Stomach (tissue), 4 donors: ENCODE results near the gene DFFB.

Experiments
- CTCF ChIP-seq, 7 experiments: fragments of 450-650 bp in 4 of 7; fragments of 200-600 bp in 3 of 7; sonication (generic) in 3 of 7; IDR thresholded peaks; one replicate each; pipeline ENCODE4 v1.5.1; 2016 to 2019; ENCODE audit warnings: antibody characterized with exemption in 7 of 7, control low read depth in 2 of 7, mild to moderate bottlenecking in 1 of 7
- EP300 ChIP-seq: sonication (generic); formaldehyde crosslinking; IDR thresholded peaks from one replicate; pipeline ENCODE4 v1.6.1; 2017; ENCODE audit warnings: antibody characterized with exemption
- POLR2A ChIP-seq, 4 donors: fragments of 450-650 bp; IDR thresholded peaks; one replicate each; pipeline ENCODE4 v1.6.1; 2016; ENCODE audit warnings: antibody characterized with exemption in 4 of 4, control low read depth in 2 of 4, mild to moderate bottlenecking in 1 of 4, moderate library complexity in 1 of 4
- POLR2AphosphoS5 ChIP-seq, 3 donors: sonication (generic); formaldehyde crosslinking; IDR thresholded peaks; one replicate each; pipeline ENCODE4 v1.6.1; 2016; ENCODE audit warnings: antibody characterized with exemption in 3 of 3

- TF ChIP-seq CTCF (IDR thresholded peaks at IDR 0.05) (no peak), POLR2A (IDR thresholded peaks at IDR 0.05) (no peak), EP300 (no peak), POLR2AphosphoS5 (IDR thresholded peaks at IDR 0.05) (no peak)
Observed at GRCh38 chr1:3876716-3877115, 19.4 kb downstream of the DFFB start.
